NCI-H2107 (cell line): ENCODE results near the gene MDC1.
"Not testable (repeated sequence)": the region's sequence is repeated elsewhere in the genome, so short reads cannot be mapped to it uniquely, and the experiment has no call there.

Experiments
- DNase-seq: peaks from one replicate; lab custom pipeline; 2025; lab: John Stamatoyannopoulos, UW

MDC1 gene

GRCh38 chr6:30717129-30717844, at the start of gene MDC1:
Gene MDC1 (minus strand): TSS chr6:30717281. CDS start chr6:30715175, 2,106 bp downstream.
- peak; percentile 93 for DNase-seq

GRCh38 chr6:30766461-30767157, 49.5 kb upstream of the MDC1 start:
- DNase-seq, result no peak

- not testable (repeated sequence) for DNase-seq
These were observed 48.4 kb upstream of the MDC1 start for GRCh38 chr6:30765495-30765894.

GRCh38 chr6:30764490-30765043, 47.5 kb upstream of the MDC1 start:
- not testable (repeated sequence) for DNase-seq

GRCh38 chr6:30763618-30764489, 46.8 kb upstream of the MDC1 start:
- DNase-seq, result no peak

GRCh38 chr6:30763155-30763617, 46.1 kb upstream of the MDC1 start:
- no peak for DNase-seq

- no peak for DNase-seq
These were observed 44.8 kb upstream of the MDC1 start for GRCh38 chr6:30761791-30762429.

GRCh38 chr6:30760549-30760948, 43.5 kb upstream of the MDC1 start:
- DNase-seq, result no peak

GRCh38 chr6:30759575-30760239, 42.6 kb upstream of the MDC1 start:
- DNase-seq, result no peak

GRCh38 chr6:30757261-30757904, 40.3 kb upstream of the MDC1 start:
- DNase-seq, result no peak

GRCh38 chr6:30756405-30757003, 39.4 kb upstream of the MDC1 start:
- DNase-seq, result not testable (repeated sequence)

- DNase-seq, result no peak
These were observed 37.5 kb upstream of the MDC1 start for GRCh38 chr6:30754631-30755030.

GRCh38 chr6:30752157-30752927, 35.3 kb upstream of the MDC1 start:
- no peak for DNase-seq

GRCh38 chr6:30750379-30750668, 33.2 kb upstream of the MDC1 start:
- DNase-seq, result no peak

- DNase-seq, result no peak
These were observed 32.7 kb upstream of the MDC1 start for GRCh38 chr6:30749554-30750378.

- no peak for DNase-seq
These were observed 31.9 kb upstream of the MDC1 start for GRCh38 chr6:30748851-30749540.

- no peak for DNase-seq
These were observed 31.1 kb upstream of the MDC1 start for GRCh38 chr6:30747902-30748769.
